Stimulated activated naive CD8-positive, alpha-beta T cell treated with anti-CD3 and anti-CD28 coated beads, Interleukin-15, Interleukin-2, amounts not matched to agents 100 U/mL and 50 U/mL, for 24 hours (primary cell): ENCODE results near the gene EXOC2.
"Not testable (repeated sequence)": the region's sequence is repeated elsewhere in the genome, so short reads cannot be mapped to it uniquely, and the experiment has no call there.

Source experiments
- ATAC-seq: fragments of 150-1000 bp; cut with Tn5 transposase; one replicate; pipeline ENCODE4 v1.10.0; 2021
- DNase-seq: peaks from one replicate; pipeline ENCODE4 v3.0.0; 2021

EXOC2 gene

DNA sequence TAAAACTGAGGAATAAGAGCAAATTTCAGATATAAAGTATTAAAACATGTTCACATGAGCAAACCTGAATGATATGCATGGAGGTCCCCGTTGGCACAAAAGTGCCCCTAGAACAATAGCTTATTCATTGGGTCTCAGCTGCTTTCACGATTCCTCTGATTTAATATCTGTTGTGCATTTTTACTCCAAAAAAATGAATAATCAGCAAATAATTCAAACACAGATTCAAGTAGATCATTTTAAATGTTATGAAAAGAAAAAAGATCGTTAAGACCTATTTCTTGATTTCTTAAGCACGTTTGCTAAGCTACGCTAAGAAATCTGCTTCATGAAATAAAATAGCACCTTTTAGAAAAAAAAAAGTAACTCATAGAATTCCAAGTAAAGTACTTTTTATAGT is 57.7 kb downstream of the EXOC2 start:
- DNase-seq = no peak
- ATAC-seq = no peak

- peak; percentile 49 for ATAC-seq
- DNase-seq = no peak
Observed at GRCh38 chr6:633611-634010, 59.3 kb downstream of the EXOC2 start.

DNA sequence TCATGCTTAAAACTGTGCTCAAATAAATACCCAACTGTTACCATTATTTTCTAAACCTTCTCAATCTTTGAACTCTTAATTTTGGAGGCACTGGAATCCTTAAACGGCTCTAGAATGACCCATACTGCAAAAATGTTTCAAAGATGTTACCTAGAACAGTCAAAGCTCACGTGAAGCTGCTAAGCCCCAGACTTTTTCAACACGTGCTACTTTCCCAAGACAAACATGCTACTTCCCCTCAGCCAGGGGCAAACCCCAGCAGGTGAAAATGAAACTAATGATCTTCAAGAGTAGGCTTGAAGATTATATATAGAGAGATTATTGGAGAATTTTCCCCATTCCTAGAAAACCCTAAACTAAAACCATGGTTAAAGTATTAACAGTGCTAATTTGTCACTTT is 64.2 kb downstream of the EXOC2 start:
- ATAC-seq (no peak), DNase-seq (no peak)

DNA sequence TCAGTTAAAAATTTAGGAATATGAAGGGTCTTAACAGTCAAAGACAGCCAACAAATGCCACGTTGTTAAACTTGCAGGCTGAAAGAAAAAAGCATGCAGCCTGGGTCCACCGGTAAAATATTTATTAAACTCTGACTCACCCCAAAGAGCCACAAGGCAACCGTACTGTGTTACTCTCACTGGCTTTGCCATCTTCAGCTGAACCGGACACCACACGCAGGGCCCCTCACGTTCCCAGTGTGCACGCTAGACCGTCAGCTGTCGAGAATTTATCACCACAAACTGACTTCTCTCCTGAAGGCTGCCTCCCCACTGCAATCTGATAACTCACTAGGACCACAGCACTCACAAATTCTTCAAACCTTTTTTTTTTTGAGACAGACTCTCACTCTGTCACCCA is 66.7 kb downstream of the EXOC2 start:
- ATAC-seq = no peak
- no peak for DNase-seq

- DNase-seq = no peak
- peak; percentile 23 for ATAC-seq
Observed at GRCh38 chr6:624979-625378, 68.0 kb downstream of the EXOC2 start.

DNA sequence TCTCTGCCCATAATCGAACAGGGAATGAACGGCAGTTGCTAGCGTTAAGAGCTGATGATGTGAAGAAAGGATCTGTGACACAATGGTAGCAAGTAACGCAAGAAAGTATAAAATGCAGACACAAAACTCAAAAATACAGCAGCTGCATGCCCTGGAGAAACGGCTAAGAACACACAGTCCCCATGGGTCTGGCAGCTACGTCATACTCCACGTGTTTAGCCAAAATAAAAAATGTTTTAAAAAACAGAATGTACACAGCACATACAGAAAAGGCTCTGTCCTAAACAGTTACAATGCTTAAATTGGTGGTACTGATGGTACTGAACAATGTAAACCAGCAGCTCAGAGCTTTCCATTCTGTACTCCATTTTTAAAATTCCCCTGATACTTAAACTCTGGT is 70.5 kb downstream of the EXOC2 start:
- DNase-seq (no peak), ATAC-seq (no peak)

DNA sequence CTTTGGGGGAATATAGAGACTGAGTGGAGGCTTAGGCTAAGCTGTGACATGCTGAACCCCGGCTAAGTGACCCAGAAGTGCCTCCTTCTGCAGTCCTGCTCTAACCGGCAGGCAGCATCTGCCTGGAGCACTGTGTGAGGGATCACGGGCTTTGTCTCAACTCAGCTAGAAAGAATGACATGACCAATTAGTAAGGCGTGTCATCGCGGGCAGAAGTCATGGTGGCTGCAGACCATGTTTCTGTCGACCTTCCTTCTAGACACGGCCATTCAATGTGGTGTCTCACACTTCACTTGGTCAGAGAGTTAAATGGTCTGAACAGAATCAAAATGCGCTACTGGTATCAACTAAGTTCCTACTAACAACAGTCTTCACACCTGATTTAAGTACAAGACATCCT is 71.0 kb downstream of the EXOC2 start:
- no peak for ATAC-seq

DNA sequence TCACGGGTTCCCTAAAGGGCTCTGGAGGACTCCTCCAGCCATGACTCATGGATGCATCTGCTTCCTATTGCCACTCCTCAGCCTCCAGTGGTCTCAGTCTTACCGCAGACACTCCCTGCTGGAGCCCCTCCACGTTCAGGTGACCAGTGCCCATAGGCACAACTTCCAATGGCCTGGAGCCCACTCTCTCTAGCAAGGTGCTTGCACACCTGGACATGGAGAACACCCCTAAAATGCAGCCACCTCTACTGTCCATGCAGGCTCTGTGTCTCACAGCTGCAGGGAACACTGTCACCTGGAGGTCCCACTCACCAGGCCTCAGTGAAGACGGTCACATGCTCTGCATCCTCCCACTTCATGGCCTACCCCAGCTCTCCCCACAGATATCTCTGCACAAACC is 72.0 kb downstream of the EXOC2 start:
- DNase-seq (no peak), ATAC-seq (no peak)

More for the DNA sequence above, 71.0 kb downstream of the EXOC2 start:
- DNase-seq = no peak

DNA sequence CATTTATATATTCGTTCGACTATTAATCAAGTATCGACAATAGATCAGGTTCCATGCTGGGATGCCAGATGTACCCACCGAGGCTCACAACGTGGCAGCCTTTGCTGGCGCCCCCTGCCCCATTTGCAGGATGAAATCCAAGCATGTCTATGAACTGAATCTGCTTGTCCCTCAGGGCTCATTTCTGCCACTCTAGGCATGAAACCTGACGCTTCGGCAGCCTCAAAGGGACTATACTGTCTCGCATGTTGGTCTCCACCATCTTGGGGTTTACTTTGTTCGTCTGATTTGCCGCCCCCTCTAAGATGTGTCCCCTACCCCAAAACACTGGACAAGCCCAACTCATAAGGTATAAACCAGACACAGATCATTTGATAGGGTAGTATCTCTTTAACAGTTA is 72.8 kb downstream of the EXOC2 start:
- DNase-seq = no peak
- no peak for ATAC-seq

DNA sequence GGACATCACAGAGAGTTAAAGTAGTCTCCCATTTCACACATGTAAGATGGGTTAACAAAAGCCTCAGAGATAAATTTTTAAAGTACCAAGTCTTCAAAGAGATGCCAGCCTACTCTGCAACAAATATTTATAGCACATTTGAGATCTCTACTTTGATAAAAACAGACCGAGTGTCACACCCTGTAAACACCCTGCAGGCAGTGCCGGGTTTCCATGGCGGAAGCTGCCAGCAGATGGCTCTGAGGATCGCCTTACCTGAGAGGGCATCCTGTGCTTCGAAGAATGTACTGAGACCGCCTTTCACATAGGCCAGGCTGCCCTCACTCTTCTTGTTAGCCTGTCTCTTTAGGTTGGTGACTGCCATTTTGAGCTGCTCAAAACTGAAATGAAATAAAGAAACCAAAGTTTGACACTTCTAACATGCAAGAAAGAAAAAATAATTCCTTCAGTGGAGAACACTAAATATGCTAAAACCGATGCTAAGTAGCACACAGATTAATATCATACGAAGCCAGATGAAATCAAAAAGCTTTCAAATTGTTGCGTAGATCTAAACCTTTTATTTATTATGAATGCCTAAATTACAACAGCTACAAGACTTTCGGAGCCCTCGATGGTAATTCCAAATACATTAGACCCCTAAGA is 75.4 kb downstream of the EXOC2 start:
- ATAC-seq (no peak), DNase-seq (no peak)

DNA sequence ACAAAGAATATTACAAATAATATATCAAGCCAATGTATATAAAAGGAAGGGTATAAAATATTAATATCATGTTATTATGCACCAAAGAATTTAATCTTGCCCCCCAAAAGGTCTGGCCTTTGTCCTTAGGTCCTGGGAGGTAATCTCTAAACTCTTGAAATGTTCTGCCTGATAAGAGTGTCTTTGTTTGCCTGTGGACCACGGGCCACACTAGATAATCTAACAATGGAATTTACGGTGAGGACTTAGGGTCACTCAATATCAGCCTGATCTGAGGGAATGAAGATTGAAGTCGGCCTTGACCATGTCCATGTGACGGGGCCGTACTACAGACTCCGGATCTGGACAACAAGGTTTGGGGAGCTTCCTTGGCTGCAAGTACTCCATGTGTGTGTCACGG is 79.0 kb downstream of the EXOC2 start:
- ATAC-seq (no peak), DNase-seq (no peak)

GRCh38 chr6:611928-612327 is 81.0 kb downstream of the EXOC2 start:
- DNase-seq (no peak), ATAC-seq (no peak)

GRCh38 chr6:610882-611281 is 82.1 kb downstream of the EXOC2 start:
- no peak for ATAC-seq

GRCh38 chr6:609905-610304 is 83.0 kb downstream of the EXOC2 start:
- DNase-seq (no peak), ATAC-seq (no peak)

More at GRCh38 chr6:610882-611281, 82.1 kb downstream of the EXOC2 start:
- DNase-seq = no peak

GRCh38 chr6:606829-607379 is 86.0 kb downstream of the EXOC2 start:
- DNase-seq (no peak), ATAC-seq (no peak)

DNA sequence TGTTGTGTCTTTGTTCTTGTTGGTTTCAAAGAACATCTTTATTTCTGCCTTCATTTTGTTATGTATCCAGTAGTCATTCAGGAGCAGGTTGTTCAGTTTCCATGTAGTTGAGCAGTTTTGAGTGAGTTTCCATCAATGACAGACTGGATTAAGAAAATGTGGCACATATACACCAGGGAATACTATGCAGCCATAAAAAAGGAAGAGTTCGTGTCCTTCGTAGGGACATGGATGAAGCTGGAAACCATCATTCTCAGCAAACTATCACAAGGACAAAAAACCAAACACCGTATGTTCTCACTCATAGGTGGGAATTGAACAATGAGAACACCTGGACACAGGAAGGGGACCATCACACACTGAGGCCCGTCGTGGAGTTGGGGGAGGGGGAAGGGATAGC is 87.0 kb downstream of the EXOC2 start:
- not testable (repeated sequence) for DNase-seq, ATAC-seq

GRCh38 chr6:604579-604978 is 88.4 kb downstream of the EXOC2 start:
- ATAC-seq (no peak), DNase-seq (no peak)

GRCh38 chr6:603265-603664 is 89.7 kb downstream of the EXOC2 start:
- ATAC-seq (no peak), DNase-seq (no peak)

- DNase-seq (no peak), ATAC-seq (no peak)
Observed at GRCh38 chr6:599576-600448, 93.1 kb downstream of the EXOC2 start.

DNA sequence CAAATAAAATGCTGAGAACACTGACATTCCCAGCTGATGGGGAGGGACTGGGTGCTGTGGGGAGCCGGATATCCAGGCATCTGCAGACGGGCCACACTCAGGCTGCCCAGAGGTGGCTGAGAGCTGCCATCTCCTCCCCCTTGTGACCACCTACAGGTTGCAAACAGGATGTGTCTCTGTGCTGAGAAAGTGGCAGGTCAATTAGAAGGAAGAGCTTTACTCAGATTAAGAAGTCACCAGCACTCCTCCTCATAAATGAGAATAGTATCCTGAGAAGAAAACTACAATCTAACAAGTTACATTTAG is 99.1 kb downstream of the EXOC2 start:
- no peak for ATAC-seq
- no peak for DNase-seq

- ATAC-seq (peak; percentile 68), DNase-seq (peak; percentile 68)
Observed at GRCh38 chr6:593139-593906, 99.6 kb downstream of the EXOC2 start.

DNA sequence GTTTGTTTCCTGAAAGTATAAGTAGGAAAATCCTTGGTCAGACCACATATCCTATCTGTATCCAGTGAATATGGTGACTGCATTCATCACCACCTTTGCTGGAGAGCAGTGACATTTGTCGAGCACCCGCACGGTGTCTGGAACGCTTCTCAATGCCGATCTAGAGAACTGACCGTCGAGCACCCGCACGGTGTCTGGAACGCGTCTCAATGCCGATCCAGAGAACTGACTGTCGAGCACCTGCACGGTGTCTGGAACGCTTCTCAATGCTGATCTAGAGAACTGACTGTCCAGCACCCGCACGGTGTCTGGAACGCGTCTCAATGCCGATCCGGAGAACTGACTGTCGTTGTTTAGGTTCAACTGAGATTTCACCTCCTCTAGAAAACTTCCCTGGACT is 103.8 kb downstream of the EXOC2 start:
- DNase-seq = no peak
- no peak for ATAC-seq

DNA sequence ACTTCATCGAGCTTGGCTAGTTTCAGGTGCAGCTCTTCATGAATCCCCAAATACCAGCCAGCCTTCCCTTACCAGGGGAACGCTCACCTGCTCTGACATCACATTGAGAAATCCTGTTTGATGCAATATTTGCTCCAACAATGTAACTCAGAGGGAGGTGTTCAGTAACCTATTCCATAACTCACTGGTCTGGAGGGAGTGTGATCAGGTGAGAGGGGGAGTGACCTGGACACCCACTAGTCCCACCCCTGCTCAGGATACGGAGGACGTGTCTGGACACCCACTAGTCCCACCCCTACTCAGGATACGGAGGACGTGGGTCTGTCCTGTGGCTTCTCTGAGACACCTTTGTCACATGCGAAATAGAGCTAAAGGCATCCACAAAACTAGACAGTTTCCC is 106.4 kb downstream of the EXOC2 start:
- DNase-seq (no peak), ATAC-seq (no peak)
